ENCODE measurements around the gene COG2.

Gene COG2

GRCh38 chr1:230669543-230669942 is 27.3 kb downstream of the COG2 start:
- H3K27ac ChIP-seq (ENCODE audit: low read length), result no peak overlapping the region
- H3K4me1 ChIP-seq (ENCODE audit: control insufficient read depth, insufficient read depth, low read length), result no peaks in the 10 kb centered on the region
- H3K27me3 ChIP-seq (ENCODE audit: control insufficient read depth in 1 of 2, insufficient read depth in 2 of 2, low read length in 2 of 2), result no peaks in the 10 kb centered on the region
- H3K9me3 ChIP-seq (ENCODE audit: control insufficient read depth in 2 of 2, low read length in 2 of 2), result no peaks in the 10 kb centered on the region
- H3K9ac ChIP-seq (ENCODE audit: low read length in 2 of 2), result no peak overlapping the region
- peaks cover 46 to 55% of the 10 kb centered on the region in 2 donors for H3K36me3 ChIP-seq (ENCODE audit: control insufficient read depth in 2 of 2, insufficient read depth in 2 of 2, low read length in 2 of 2)
- H3K4me3 ChIP-seq (ENCODE audit: low read length in 2 of 2), result no peak overlapping the region

- Histone ChIP-seq H3K27me3 (ENCODE audit: control insufficient read depth in 1 of 2, insufficient read depth in 2 of 2, low read length in 2 of 2) (no peaks in the 10 kb centered on the region), H3K36me3 (ENCODE audit: control insufficient read depth in 2 of 2, insufficient read depth in 2 of 2, low read length in 2 of 2) (peaks cover 24 to 34% of the 10 kb centered on the region in 2 donors), H3K9me3 (ENCODE audit: control insufficient read depth in 2 of 2, low read length in 2 of 2) (no peaks in the 10 kb centered on the region), H3K9ac (ENCODE audit: low read length in 2 of 2) (no peak overlapping the region), H3K27ac (ENCODE audit: low read length) (no peak overlapping the region), H3K4me1 (ENCODE audit: control insufficient read depth, insufficient read depth, low read length) (no peaks in the 10 kb centered on the region), H3K4me3 (ENCODE audit: low read length in 2 of 2) (no peak overlapping the region)
Measured at GRCh38 chr1:230674581-230674980, 32.3 kb downstream of the COG2 start.

- no peak overlapping the region for H3K4me3 ChIP-seq (ENCODE audit: low read length in 2 of 2)
- no peak overlapping the region for H3K27ac ChIP-seq (ENCODE audit: low read length)
- H3K27me3 ChIP-seq (ENCODE audit: control insufficient read depth in 1 of 2, insufficient read depth in 2 of 2, low read length in 2 of 2), result no peaks in the 10 kb centered on the region
- H3K36me3 ChIP-seq (ENCODE audit: control insufficient read depth in 2 of 2, insufficient read depth in 2 of 2, low read length in 2 of 2), result peaks cover 24 to 25% of the 10 kb centered on the region in 2 donors
- peaks cover 7% of the 10 kb centered on the region for H3K4me1 ChIP-seq (ENCODE audit: control insufficient read depth, insufficient read depth, low read length)
- no peaks in the 10 kb centered on the region for H3K9me3 ChIP-seq (ENCODE audit: control insufficient read depth in 2 of 2, low read length in 2 of 2)
- H3K9ac ChIP-seq (ENCODE audit: low read length in 2 of 2), result no peak overlapping the region
Measured at GRCh38 chr1:230677200-230677599, 34.9 kb downstream of the COG2 start.

GRCh38 chr1:230679192-230679591 is 36.9 kb downstream of the COG2 start:
- no peaks in the 10 kb centered on the region for H3K27me3 ChIP-seq (ENCODE audit: control insufficient read depth in 1 of 2, insufficient read depth in 2 of 2, low read length in 2 of 2)
- no peaks in the 10 kb centered on the region for H3K9me3 ChIP-seq (ENCODE audit: control insufficient read depth in 2 of 2, low read length in 2 of 2)
- no peak overlapping the region for H3K4me3 ChIP-seq (ENCODE audit: low read length in 2 of 2)
- H3K27ac ChIP-seq (ENCODE audit: low read length), result no peak overlapping the region
- no peak overlapping the region for H3K9ac ChIP-seq (ENCODE audit: low read length in 2 of 2)
- peaks cover 21 to 22% of the 10 kb centered on the region in 2 donors for H3K36me3 ChIP-seq (ENCODE audit: control insufficient read depth in 2 of 2, insufficient read depth in 2 of 2, low read length in 2 of 2)
- H3K4me1 ChIP-seq (ENCODE audit: control insufficient read depth, insufficient read depth, low read length), result peaks cover 13% of the 10 kb centered on the region

GRCh38 chr1:230679825-230680224 is 37.5 kb downstream of the COG2 start:
- Histone ChIP-seq H3K4me3 (ENCODE audit: low read length in 2 of 2) (no peak overlapping the region), H3K4me1 (ENCODE audit: control insufficient read depth, insufficient read depth, low read length) (peaks cover 13% of the 10 kb centered on the region), H3K27ac (ENCODE audit: low read length) (no peak overlapping the region), H3K9me3 (ENCODE audit: control insufficient read depth in 2 of 2, low read length in 2 of 2) (no peaks in the 10 kb centered on the region), H3K9ac (ENCODE audit: low read length in 2 of 2) (no peak overlapping the region), H3K36me3 (ENCODE audit: control insufficient read depth in 2 of 2, insufficient read depth in 2 of 2, low read length in 2 of 2) (peaks cover 24 to 28% of the 10 kb centered on the region in 2 donors), H3K27me3 (ENCODE audit: control insufficient read depth in 1 of 2, insufficient read depth in 2 of 2, low read length in 2 of 2) (no peaks in the 10 kb centered on the region)

GRCh38 chr1:230680300-230681025 is 38.2 kb downstream of the COG2 start:
- peaks cover 29 to 32% of the 10 kb centered on the region in 2 donors for H3K36me3 ChIP-seq (ENCODE audit: control insufficient read depth in 2 of 2, insufficient read depth in 2 of 2, low read length in 2 of 2)
- H3K4me3 ChIP-seq (ENCODE audit: low read length in 2 of 2), result no peak overlapping the region
- H3K27me3 ChIP-seq (ENCODE audit: control insufficient read depth in 1 of 2, insufficient read depth in 2 of 2, low read length in 2 of 2), result no peaks in the 10 kb centered on the region
- H3K9me3 ChIP-seq (ENCODE audit: control insufficient read depth in 2 of 2, low read length in 2 of 2), result no peaks in the 10 kb centered on the region
- no peak overlapping the region for H3K27ac ChIP-seq (ENCODE audit: low read length)
- H3K4me1 ChIP-seq (ENCODE audit: control insufficient read depth, insufficient read depth, low read length), result peaks cover 13% of the 10 kb centered on the region
- no peak overlapping the region for H3K9ac ChIP-seq (ENCODE audit: low read length in 2 of 2)

- peak overlapping the region; percentile 6 for H3K27ac ChIP-seq (ENCODE audit: low read length)
Measured at GRCh38 chr1:230681599-230681998, 39.3 kb downstream of the COG2 start.

GRCh38 chr1:230682274-230682673 is 40.0 kb downstream of the COG2 start:
- H3K4me1 ChIP-seq (ENCODE audit: control insufficient read depth, insufficient read depth, low read length), result peaks cover 13% of the 10 kb centered on the region
- H3K9me3 ChIP-seq (ENCODE audit: control insufficient read depth in 2 of 2, low read length in 2 of 2), result no peaks in the 10 kb centered on the region
- no peaks in the 10 kb centered on the region for H3K27me3 ChIP-seq (ENCODE audit: control insufficient read depth in 1 of 2, insufficient read depth in 2 of 2, low read length in 2 of 2)
- no peak overlapping the region for H3K9ac ChIP-seq (ENCODE audit: low read length in 2 of 2)
- H3K27ac ChIP-seq (ENCODE audit: low read length), result peak overlapping the region; percentile 6
- peaks cover 42 to 45% of the 10 kb centered on the region in 2 donors for H3K36me3 ChIP-seq (ENCODE audit: control insufficient read depth in 2 of 2, insufficient read depth in 2 of 2, low read length in 2 of 2)
- H3K4me3 ChIP-seq (ENCODE audit: low read length in 2 of 2), result no peak overlapping the region

More at GRCh38 chr1:230681599-230681998, 39.3 kb downstream of the COG2 start:
- Histone ChIP-seq H3K36me3 (ENCODE audit: control insufficient read depth in 2 of 2, insufficient read depth in 2 of 2, low read length in 2 of 2) (peaks cover 35 to 38% of the 10 kb centered on the region in 2 donors), H3K4me1 (ENCODE audit: control insufficient read depth, insufficient read depth, low read length) (peaks cover 13% of the 10 kb centered on the region), H3K9me3 (ENCODE audit: control insufficient read depth in 2 of 2, low read length in 2 of 2) (no peaks in the 10 kb centered on the region), H3K27me3 (ENCODE audit: control insufficient read depth in 1 of 2, insufficient read depth in 2 of 2, low read length in 2 of 2) (no peaks in the 10 kb centered on the region), H3K4me3 (ENCODE audit: low read length in 2 of 2) (no peak overlapping the region), H3K9ac (ENCODE audit: low read length in 2 of 2) (no peak overlapping the region)

- no peak overlapping the region for H3K27ac ChIP-seq (ENCODE audit: low read length)
Measured at GRCh38 chr1:230682882-230683610, 40.8 kb downstream of the COG2 start.

GRCh38 chr1:230684146-230684545 is 41.9 kb downstream of the COG2 start:
- Histone ChIP-seq H3K27ac (ENCODE audit: low read length) (no peak overlapping the region), H3K9me3 (ENCODE audit: control insufficient read depth in 2 of 2, low read length in 2 of 2) (no peaks in the 10 kb centered on the region), H3K4me3 (ENCODE audit: low read length in 2 of 2) (no peak overlapping the region), H3K9ac (ENCODE audit: low read length in 2 of 2) (no peak overlapping the region), H3K4me1 (ENCODE audit: control insufficient read depth, insufficient read depth, low read length) (peaks cover 13% of the 10 kb centered on the region), H3K36me3 (ENCODE audit: control insufficient read depth in 2 of 2, insufficient read depth in 2 of 2, low read length in 2 of 2) (peaks cover 47 to 55% of the 10 kb centered on the region in 2 donors), H3K27me3 (ENCODE audit: control insufficient read depth in 1 of 2, insufficient read depth in 2 of 2, low read length in 2 of 2) (no peaks in the 10 kb centered on the region)

More at GRCh38 chr1:230682882-230683610, 40.8 kb downstream of the COG2 start:
- H3K27me3 ChIP-seq (ENCODE audit: control insufficient read depth in 1 of 2, insufficient read depth in 2 of 2, low read length in 2 of 2), result no peaks in the 10 kb centered on the region
- peaks cover 48 to 51% of the 10 kb centered on the region in 2 donors for H3K36me3 ChIP-seq (ENCODE audit: control insufficient read depth in 2 of 2, insufficient read depth in 2 of 2, low read length in 2 of 2)
- peaks cover 13% of the 10 kb centered on the region for H3K4me1 ChIP-seq (ENCODE audit: control insufficient read depth, insufficient read depth, low read length)
- H3K9ac ChIP-seq (ENCODE audit: low read length in 2 of 2), result no peak overlapping the region
- no peak overlapping the region for H3K4me3 ChIP-seq (ENCODE audit: low read length in 2 of 2)
- H3K9me3 ChIP-seq (ENCODE audit: control insufficient read depth in 2 of 2, low read length in 2 of 2), result no peaks in the 10 kb centered on the region

GRCh38 chr1:230684998-230685397 is 42.7 kb downstream of the COG2 start:
- no peak overlapping the region for H3K9ac ChIP-seq (ENCODE audit: low read length in 2 of 2)
- peaks cover 13% of the 10 kb centered on the region for H3K4me1 ChIP-seq (ENCODE audit: control insufficient read depth, insufficient read depth, low read length)
- H3K27me3 ChIP-seq (ENCODE audit: control insufficient read depth in 1 of 2, insufficient read depth in 2 of 2, low read length in 2 of 2), result no peaks in the 10 kb centered on the region
- no peak overlapping the region for H3K4me3 ChIP-seq (ENCODE audit: low read length in 2 of 2)
- no peak overlapping the region for H3K27ac ChIP-seq (ENCODE audit: low read length)
- H3K9me3 ChIP-seq (ENCODE audit: control insufficient read depth in 2 of 2, low read length in 2 of 2), result no peaks in the 10 kb centered on the region
- peaks cover 50 to 60% of the 10 kb centered on the region in 2 donors for H3K36me3 ChIP-seq (ENCODE audit: control insufficient read depth in 2 of 2, insufficient read depth in 2 of 2, low read length in 2 of 2)

Measured in stomach smooth muscle (tissue), 2 donors.